ENCODE data around the gene B4GALNT4.

GRCh38 chr11:370070-370941 lies 1.0 kb downstream of the B4GALNT4 start:
- TF ChIP-seq, protein P1, sequence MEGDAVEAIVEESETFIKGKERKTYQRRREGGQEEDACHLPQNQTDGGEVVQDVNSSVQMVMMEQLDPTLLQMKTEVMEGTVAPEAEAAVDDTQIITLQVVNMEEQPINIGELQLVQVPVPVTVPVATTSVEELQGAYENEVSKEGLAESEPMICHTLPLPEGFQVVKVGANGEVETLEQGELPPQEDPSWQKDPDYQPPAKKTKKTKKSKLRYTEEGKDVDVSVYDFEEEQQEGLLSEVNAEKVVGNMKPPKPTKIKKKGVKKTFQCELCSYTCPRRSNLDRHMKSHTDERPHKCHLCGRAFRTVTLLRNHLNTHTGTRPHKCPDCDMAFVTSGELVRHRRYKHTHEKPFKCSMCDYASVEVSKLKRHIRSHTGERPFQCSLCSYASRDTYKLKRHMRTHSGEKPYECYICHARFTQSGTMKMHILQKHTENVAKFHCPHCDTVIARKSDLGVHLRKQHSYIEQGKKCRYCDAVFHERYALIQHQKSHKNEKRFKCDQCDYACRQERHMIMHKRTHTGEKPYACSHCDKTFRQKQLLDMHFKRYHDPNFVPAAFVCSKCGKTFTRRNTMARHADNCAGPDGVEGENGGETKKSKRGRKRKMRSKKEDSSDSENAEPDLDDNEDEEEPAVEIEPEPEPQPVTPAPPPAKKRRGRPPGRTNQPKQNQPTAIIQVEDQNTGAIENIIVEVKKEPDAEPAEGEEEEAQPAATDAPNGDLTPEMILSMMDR (IDR thresholded peaks at IDR 0.05): no peak
- TF ChIP-seq POLR2A (IDR thresholded peaks at IDR 0.05): no peak

All from uterus (tissue), 2 donors.